ENCODE results near the gene TBC1D14. TPM values are rescaled to one million over a fixed set of nuclear protein-coding genes. Genes with fewer than 3 reads are reported as not detected.
A peak's percentile ranks its signal among the peaks of the same experiment; 100 is the strongest.

Gene TBC1D14
- total RNA-seq, 3 donors from 2014 or later (not counting 1 experiment from before 2014, with no cell fraction given) = 36.0 to 54.7 (median 53.2) TPM

DNA sequence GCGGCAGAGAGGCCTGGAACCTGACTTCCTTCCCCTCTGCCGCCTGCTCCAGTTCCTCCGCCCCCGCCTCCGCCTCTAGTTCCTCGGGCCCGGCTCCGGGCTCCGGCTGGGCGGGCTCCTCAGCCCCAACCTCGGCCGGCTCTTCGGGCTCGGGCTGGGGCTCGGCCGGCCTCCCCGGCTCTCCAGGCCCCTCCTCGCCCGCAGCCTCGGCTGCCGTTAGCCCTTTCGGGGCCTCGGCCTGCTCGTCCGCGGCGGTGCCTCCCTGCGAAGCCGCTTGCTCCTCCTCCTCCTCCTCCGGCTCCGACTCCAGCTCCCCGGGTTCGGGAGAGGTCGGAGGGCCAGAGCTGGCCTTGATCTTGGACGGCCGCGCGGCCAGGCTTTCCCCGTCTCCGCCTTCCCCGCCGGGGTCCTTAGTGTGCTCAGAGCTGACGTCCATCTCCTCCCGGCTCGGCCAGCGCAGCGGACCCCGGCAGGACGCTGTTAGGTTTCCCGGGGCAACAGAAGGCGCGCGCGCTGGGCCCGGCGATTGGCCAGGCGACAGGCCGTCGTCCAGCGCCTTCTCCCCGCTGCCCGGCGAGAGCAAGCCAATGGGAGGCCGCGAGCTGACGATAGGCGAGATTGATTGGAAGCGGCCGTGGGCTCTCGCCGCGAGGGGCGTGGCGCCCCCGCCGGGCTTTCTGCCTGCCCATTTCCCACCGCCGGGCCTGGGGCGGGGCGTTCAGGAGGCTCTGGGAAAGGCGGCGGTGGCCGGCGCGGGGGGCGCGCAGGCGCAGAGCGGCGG lies 133.1 kb downstream of the TBC1D14 start:
- peak overlapping the region; percentile 84 to 95 for H3K27ac Mint-ChIP-seq
- Histone ChIP-seq H3K9me3 (ENCODE audit: control insufficient read depth, insufficient read depth, low read length) (no peaks in the 10 kb centered on the region), H3K4me1 (ENCODE audit: control insufficient read depth, insufficient read depth, low read length) (peaks cover 51% of the 10 kb centered on the region), H3K4me3 (ENCODE audit: low read length) (peak overlapping the region; percentile 78), H3K27ac (ENCODE audit: low read length) (peak overlapping the region; percentile 50), H3K36me3 (ENCODE audit: control insufficient read depth, insufficient read depth, low read length) (no peaks in the 10 kb centered on the region), H3K27me3 (ENCODE audit: control insufficient read depth, insufficient read depth, low read length) (no peaks in the 10 kb centered on the region)
- H3K4me1 Mint-ChIP-seq = peaks cover 39 to 56% of the 10 kb centered on the region in 2 donors
- H3K27me3 Mint-ChIP-seq (ENCODE audit: low read depth in 2 of 2) = no peaks in the 10 kb centered on the region
- peak overlapping the region; percentile 95 for H3K4me3 Mint-ChIP-seq
- no peaks in the 10 kb centered on the region for H3K36me3 Mint-ChIP-seq
- no peaks in the 10 kb centered on the region for H3K9me3 Mint-ChIP-seq
- TF ChIP-seq, protein P1, sequence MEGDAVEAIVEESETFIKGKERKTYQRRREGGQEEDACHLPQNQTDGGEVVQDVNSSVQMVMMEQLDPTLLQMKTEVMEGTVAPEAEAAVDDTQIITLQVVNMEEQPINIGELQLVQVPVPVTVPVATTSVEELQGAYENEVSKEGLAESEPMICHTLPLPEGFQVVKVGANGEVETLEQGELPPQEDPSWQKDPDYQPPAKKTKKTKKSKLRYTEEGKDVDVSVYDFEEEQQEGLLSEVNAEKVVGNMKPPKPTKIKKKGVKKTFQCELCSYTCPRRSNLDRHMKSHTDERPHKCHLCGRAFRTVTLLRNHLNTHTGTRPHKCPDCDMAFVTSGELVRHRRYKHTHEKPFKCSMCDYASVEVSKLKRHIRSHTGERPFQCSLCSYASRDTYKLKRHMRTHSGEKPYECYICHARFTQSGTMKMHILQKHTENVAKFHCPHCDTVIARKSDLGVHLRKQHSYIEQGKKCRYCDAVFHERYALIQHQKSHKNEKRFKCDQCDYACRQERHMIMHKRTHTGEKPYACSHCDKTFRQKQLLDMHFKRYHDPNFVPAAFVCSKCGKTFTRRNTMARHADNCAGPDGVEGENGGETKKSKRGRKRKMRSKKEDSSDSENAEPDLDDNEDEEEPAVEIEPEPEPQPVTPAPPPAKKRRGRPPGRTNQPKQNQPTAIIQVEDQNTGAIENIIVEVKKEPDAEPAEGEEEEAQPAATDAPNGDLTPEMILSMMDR (IDR thresholded peaks at IDR 0.05) = no peak
- under 1% methylated on average over 90 of the region's 90 CpGs for WGBS (ENCODE audit: insufficient coverage)
- DNase-seq = peak; percentile 90 to 95
- intact Hi-C loops (cut with micrococcal nuclease) = loop anchor here (1.0 kb wide), 1 partner anchor 56 kb away; no protein-coding TSS in a partner anchor
- peak; percentile 76 to 91 (median 83) for ATAC-seq

DNA sequence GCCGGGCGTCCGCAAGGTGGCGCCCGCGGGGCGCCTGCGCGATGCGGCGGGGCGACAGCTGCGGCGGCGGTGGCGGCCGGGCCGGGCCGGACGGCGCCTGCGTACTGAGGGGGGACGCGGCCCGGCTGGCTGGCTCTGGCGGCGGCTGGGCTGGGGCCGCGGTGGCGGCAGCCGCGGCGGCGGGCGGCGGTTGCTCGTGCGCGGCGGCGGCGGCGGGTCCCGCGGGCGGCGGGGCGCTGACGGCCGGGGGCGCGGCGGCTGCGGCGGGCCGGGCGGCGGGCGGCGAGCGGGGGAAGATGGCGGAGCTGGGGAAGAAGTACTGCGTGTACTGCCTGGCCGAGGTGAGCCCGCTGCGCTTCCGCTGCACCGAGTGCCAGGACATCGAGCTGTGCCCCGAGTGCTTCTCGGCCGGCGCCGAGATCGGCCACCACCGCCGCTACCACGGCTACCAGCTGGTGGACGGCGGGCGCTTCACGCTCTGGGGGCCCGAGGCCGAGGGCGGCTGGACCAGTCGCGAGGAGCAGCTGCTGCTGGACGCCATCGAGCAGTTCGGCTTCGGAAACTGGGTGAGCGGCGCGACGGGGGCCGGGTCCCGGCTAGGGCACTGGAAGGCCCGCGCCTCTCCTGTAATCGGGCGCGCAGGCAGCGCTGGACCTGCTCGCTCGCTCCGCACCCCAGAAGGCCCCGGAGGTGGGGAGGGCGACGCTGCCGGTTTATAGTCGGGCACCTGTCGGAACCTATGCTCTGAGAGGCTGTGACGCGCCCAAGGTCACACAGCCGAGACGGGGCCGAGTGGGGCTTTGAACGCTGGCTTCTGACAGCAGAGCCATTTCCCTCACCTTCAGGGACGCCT lies 133.9 kb downstream of the TBC1D14 start, which contains the start of gene TADA2B:
Gene TADA2B, plus strand, starts transcription at position 89 of the 853 bp plus-strand sequence. Its CDS starts 208 bp downstream, at position 297.
- intact Hi-C loops (cut with micrococcal nuclease) = loop anchor here (1.0 kb wide), 2 partner anchors 25 to 57 kb away; partner anchors contain the start of gene GRPEL1
- DNase-seq (peak; percentile 45 to 76), ATAC-seq (peak; percentile 48 to 65 (median 57))
- Mint-ChIP-seq H3K9me3 (no peaks in the 10 kb centered on the region), H3K4me3 (peak within 1 kb of the TSS; percentile 95), H3K27me3 (ENCODE audit: low read depth in 2 of 2) (no peaks in the 10 kb centered on the region), H3K4me1 (peaks cover 39 to 60% of the 10 kb centered on the region in 2 donors), H3K36me3 (no peaks in the 10 kb centered on the region), H3K27ac (peak within 1 kb of the TSS; percentile 84 to 95)
- Histone ChIP-seq H3K27me3 (ENCODE audit: control insufficient read depth, insufficient read depth, low read length) (no peaks in the 10 kb centered on the region), H3K4me3 (ENCODE audit: low read length) (peak within 1 kb of the TSS; percentile 85), H3K27ac (ENCODE audit: low read length) (peak within 1 kb of the TSS; percentile 65), H3K9me3 (ENCODE audit: control insufficient read depth, insufficient read depth, low read length) (no peaks in the 10 kb centered on the region), H3K36me3 (ENCODE audit: control insufficient read depth, insufficient read depth, low read length) (no peaks in the 10 kb centered on the region), H3K4me1 (ENCODE audit: control insufficient read depth, insufficient read depth, low read length) (peaks cover 51% of the 10 kb centered on the region)
- WGBS (ENCODE audit: insufficient coverage) = under 1% methylated on average over 119 of the region's 119 CpGs
- TF ChIP-seq, protein P1 (IDR thresholded peaks at IDR 0.05) = no peak

DNA sequence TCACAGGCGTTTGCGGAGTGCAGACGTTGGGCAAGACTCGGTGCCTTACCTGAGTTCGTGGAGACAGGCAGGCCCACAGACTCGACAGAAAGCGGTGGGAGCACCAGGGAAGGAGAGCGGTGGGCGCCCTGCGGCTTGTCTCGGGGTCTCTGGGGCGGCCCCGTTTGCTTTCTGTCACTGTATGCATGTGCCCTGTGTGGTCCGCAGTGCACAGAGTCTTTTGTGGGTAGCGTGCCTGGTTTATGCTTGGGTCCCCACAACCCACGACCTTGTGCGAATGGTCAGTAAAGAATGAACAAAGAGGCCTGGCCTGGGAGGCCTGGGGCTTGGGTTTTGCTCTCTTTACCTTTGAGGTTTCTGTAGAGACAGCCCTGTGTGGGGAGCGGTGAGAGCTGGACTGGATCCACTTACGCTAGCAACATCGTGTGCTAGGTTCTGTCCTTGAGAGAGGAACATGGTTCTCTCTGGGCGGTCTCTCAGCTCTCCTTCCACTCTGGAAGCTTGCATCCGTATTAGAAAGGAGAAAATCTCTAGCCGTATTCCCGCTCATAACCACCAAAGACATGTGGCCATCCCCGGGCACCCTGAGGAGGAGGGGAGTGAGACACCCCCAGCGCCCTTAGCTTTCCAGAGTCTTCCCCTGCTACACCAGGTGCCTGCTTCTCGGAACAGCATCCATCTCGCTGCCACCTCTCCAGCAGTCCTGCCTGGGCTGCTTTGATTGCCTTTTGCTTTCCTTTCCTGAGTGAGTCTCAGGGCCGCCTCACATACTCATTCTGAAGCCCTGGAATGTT lies 134.7 kb downstream of the TBC1D14 start:
- H3K27ac Mint-ChIP-seq = peak overlapping the region; percentile 60 to 95
- peak overlapping the region; percentile 85 for H3K4me3 ChIP-seq (ENCODE audit: low read length)
- 39% methylated on average over 28 of the region's 29 CpGs for WGBS (ENCODE audit: insufficient coverage)
- peaks cover 39 to 65% of the 10 kb centered on the region in 2 donors for H3K4me1 Mint-ChIP-seq
- H3K9me3 ChIP-seq (ENCODE audit: control insufficient read depth, insufficient read depth, low read length) = no peaks in the 10 kb centered on the region
- no peaks in the 10 kb centered on the region for H3K36me3 ChIP-seq (ENCODE audit: control insufficient read depth, insufficient read depth, low read length)
- no peak for DNase-seq
- no peak for ATAC-seq
- peaks cover 51% of the 10 kb centered on the region for H3K4me1 ChIP-seq (ENCODE audit: control insufficient read depth, insufficient read depth, low read length)
- peak overlapping the region; percentile 65 for H3K27ac ChIP-seq (ENCODE audit: low read length)
- H3K27me3 ChIP-seq (ENCODE audit: control insufficient read depth, insufficient read depth, low read length) = no peaks in the 10 kb centered on the region
- TF ChIP-seq, protein P1 (IDR thresholded peaks at IDR 0.05) = no peak
- H3K36me3 Mint-ChIP-seq = no peaks in the 10 kb centered on the region
- H3K4me3 Mint-ChIP-seq = peak overlapping the region; percentile 87
- intact Hi-C loops (cut with micrococcal nuclease) = loop anchor here (1.0 kb wide), 1 partner anchor 24 kb away; the partner anchor contains the start of gene GRPEL1
- no peaks in the 10 kb centered on the region for H3K27me3 Mint-ChIP-seq (ENCODE audit: low read depth in 2 of 2)
- H3K9me3 Mint-ChIP-seq = no peaks in the 10 kb centered on the region

All from natural killer cell (primary cell).